HG03196 (cell line): ENCODE results near the gene MFAP3.
A peak's percentile ranks its signal among the peaks of the same experiment; 100 is the strongest.
"Not testable (repeated sequence)": the region's sequence is repeated elsewhere in the genome, so short reads cannot be mapped to it uniquely, and the experiment has no call there.

ENCODE experiments used
- ATAC-seq: cut with Tn5 transposase; IDR thresholded peaks from one replicate; pipeline ENCODE4 v1.9.1; 2021; ENCODE audit not compliant: unreplicated experiment

The MFAP3 gene

DNA sequence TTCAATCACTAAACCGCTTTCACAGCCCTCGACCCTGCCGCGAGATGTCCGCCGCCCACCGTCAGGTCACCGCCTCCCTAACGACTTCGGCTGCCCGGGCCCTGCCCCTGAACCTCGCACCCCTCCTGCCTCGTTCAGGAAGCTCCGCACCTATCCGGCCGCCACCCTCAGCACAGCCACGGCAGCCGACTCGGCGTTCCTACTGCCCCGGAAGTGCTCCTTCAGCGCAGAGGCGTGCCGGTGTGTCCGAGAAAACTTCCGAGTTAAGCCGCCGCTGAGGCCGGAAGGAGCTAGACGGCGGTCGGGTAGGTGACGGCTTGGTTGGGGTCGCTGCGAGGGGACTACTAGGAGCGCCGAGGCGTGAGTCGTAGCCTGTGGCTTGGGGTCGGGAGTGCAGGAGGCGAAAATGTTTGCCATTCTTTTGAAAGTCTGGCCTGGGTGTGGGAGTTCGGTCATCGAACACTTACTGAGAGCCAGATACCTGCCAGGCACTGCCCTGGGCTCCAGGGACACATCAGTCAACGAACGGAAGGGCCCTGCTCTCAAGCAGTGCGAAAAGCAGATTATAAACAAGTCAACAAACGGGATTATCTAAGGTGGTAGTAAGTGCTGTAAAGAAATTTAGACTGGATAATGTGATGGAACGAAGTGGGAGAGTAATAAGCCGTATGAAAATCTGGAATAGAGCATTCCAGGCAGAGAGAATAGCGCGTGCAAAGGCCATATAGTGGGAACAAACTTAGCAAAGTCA lies at the start of gene MFAP3, which contains the start of gene FAM114A2:
TSS of gene MFAP3 (plus strand) at position 261 of the 751 bp plus-strand sequence. CDS start 10,756 bp downstream, outside the sequence.
TSS of gene FAM114A2 (minus strand) at position 204 of the 751 bp plus-strand sequence. CDS start 3,957 bp downstream, outside the sequence.
- peak; percentile 99 for ATAC-seq

DNA sequence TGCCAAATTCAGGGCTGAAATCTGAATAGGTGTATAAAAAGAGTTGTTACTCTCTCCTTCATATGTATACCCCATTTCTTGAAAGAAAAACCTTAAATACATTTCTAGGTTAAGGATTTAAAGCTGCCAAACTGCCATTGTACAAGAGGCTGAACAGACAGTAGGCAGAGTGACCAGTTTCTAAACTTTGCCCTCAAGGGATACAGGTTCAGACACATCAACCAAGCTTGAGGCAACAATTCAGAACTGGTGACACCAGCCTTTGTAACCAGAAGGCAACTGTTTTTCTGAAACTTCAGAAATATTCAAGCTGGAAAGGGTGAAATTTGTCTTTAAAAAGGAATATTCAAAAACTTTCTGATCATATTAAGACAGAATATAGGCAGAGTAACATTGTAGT lies 47.6 kb upstream of the MFAP3 start:
- no peak for ATAC-seq

- ATAC-seq: no peak
Observed at GRCh38 chr5:153998010-153998409, 40.8 kb upstream of the MFAP3 start.

DNA sequence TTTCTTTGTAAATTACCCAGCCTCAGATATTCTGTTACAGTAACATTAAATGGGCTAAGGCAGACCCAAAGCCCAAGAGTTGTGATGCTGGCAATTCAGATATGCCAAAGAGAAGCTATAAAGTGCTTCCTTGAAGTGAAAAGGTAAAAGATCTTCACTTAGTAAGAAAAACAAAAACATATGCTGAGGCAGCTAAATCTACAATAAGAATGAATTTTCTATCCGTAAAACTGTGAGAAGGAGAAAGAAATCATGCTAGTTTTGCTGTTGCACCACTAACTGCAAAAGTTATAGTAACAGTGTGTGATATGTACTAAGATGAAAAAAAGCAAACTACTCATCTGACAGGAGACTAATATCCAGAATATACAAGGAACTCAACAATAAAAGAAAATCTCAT lies 40.0 kb upstream of the MFAP3 start:
- no peak for ATAC-seq

DNA sequence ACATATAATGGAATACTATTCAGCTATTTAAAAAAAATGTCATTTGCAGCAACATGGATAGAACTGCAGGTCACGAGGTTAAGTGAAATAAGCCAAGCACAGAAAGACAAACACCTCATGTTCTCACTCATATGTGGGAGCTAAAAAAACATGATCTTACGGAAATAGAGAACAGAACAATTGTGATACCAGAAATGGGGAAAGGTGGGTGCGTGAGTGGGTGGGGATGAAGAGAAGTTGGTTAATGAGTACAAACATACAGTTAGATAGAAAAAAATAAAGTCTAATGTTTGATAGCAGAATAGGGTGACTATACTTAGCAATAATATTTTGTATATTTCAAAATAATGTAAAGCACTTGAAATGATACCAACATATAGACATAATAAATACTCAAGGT lies 38.8 kb upstream of the MFAP3 start:
- no peak for ATAC-seq

DNA sequence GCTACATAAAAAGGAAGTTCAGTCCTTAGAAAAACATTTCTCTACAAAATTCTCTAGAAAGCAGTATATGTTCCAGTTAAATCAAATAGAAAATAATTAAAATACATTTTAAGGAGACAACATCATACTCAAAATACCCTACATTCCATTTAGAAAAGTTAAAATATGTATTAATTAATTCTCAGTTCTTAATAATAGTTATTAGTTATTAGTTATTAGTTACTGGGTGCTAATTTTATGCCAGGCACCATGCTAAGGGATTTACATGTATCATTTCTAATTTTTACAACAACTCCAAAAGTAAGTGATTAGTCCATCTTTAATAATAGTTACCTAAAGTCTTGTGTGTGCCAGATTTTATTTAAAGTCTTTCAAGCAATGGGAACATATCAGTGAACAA lies 38.1 kb upstream of the MFAP3 start:
- no peak for ATAC-seq

GRCh38 chr5:154002093-154002492 lies 36.7 kb upstream of the MFAP3 start:
- no peak for ATAC-seq

DNA sequence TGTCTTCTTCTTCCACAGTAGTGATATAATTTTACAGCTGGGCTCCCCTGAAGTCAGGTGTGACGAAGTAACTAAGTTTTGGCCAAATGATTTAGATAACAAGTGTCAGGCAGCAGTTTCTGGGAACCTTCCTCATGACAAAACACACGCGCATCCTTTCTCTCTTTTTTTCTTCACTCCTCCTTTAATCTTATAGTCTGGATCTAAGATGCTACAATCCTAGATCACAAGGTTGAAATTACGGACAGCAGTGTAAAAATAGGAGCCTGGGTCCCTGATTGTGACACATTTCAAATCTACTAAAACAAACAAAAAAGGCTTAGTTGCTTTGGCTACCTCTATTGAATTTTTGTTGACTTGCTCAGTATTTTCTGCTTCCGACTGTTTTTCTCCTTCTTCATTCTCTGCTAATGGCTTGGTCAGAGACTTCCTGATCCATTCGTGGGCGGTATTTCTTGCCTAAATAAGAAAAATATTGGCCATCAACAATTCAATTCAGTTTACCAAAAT lies 36.2 kb upstream of the MFAP3 start:
- ATAC-seq: no peak

GRCh38 chr5:154005648-154006047 lies 33.1 kb upstream of the MFAP3 start:
- ATAC-seq: no peak

DNA sequence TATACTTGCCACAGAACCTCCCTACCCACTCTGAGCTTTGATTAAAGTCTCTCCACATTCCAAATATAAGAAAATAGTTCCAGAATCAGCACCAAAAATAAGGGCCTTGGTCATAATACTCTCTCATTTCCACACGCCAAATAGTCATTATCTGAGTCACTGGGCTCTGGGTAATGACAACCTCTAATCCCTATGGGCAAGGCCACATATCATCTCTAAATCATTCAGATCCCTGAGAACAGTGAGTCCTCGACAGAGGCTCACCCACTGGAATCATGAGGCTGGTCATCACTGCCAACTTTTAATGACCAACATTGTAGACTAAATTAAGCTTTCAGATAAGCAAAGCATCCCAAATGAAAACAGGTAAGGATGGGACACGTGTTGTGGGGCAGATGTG lies 28.1 kb upstream of the MFAP3 start:
- no peak for ATAC-seq

DNA sequence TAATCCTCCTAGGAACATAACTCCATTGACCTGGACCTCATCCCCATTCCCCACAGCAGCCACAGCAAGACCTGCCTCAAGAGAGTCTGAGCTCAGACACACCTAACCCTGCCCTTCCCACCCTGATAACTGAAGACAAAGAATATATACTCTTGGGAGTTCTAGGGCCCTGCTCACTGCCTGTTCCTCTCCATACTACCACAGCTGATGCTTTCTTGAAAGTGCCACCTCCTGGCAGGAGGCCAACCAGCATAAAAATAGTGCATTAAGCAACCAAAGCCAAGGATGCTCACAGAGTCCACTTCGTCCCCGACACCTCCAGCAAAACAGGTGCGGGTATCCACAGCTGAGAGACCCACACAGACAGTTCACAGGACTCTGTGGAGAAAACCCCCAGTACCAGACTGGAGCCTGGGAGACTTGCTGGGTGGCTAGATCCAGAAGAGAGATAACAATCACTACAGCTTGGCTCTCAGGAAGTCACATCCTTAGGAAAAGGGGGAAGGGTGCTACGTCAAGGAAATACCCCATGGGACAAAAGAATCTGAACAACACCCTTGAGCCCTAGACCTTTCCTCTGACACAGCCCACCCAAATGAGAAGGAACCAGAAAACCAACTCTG lies 23.6 kb upstream of the MFAP3 start:
- no peak for ATAC-seq

DNA sequence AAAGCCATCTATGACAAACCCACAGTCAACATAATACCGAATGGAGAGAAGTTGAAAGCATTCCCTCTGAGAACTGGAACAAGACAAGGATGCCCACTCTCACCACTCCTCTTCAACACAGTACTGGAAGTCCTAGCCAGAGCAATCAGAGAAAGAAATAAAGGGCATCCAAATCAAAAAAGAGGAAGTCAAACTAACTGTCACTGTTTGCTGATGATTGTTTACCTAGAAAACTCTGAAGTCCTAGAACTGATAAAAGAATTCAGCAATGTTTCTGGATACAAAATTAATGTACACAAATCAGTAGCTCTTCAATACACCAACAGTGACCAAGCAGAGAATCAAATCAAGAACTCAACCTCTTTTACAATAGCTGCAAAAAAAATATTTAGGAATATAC lies 19.8 kb upstream of the MFAP3 start:
- ATAC-seq: not testable (repeated sequence)

- ATAC-seq: no peak
Observed at GRCh38 chr5:154025951-154026350, 12.8 kb upstream of the MFAP3 start.

DNA sequence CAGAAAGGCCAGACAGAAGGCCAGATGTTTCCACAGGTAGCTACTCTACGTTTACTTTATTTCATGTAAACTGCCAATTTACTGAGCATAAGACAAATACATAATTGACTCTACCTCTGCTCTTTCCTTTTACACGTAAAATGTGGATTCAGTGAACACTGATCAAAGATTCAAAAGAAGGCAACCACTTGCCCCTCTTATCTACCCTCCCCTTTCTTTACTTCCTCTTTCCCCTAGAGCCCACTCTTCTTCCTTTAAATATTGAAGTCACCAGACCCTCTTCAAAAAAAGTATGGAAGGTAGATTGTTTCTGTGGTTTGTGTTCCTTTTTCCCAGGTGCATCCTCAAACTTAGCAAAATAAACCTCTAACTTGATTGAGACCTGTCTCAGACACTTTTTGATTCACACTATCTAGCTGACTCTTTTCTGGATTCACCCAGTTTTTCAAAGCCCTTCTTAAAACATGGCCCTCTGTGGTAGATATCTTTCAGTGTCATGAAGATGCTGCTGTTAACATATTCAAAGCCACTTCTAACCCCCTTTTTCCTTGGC lies 6.8 kb upstream of the MFAP3 start:
- no peak for ATAC-seq

DNA sequence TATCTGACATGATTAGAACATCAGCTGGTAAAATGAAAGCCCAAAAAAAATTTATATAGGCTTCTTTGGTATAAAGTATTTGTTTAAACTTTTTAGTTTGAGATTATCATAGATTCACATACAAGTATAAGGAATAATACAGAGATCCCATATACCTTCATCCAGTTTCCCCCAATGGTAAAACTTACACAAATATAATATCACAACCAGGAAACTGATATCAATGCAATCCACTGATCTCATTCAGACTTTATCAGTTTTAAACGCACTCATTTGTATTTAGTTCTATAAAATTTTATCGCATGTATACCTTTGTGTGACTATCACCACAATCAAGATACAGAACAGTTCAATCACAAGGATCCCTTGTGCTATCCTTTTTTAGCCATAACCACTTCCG lies 3.8 kb upstream of the MFAP3 start:
- ATAC-seq: no peak

DNA sequence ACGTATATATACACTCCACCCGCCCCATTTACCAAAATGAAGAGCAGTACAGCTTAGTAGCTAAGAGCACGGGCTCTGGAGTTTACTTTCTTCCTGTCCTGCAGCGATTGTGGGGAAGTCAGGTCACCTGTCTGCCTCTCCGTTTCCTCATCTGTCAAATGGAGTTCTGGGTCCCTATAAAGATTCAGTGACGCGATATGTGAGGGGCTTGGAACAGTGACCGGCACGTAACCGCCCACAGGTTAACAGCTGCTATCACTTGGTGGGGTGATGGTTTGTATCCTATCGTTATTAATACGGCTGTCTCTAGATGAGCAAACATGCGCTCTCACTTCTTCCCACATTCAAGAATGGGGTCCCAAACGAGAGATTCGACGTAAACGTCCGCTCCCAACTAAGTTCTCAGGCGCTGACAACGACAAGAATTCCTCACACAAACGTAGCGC lies 483 bp upstream of the MFAP3 start:
- ATAC-seq: peak; percentile 43

- ATAC-seq: no peak
Observed at GRCh38 chr5:154039458-154039829, 677 bp downstream of the MFAP3 start.

GRCh38 chr5:154042766-154043165 lies 4.0 kb downstream of the MFAP3 start:
- no peak for ATAC-seq

DNA sequence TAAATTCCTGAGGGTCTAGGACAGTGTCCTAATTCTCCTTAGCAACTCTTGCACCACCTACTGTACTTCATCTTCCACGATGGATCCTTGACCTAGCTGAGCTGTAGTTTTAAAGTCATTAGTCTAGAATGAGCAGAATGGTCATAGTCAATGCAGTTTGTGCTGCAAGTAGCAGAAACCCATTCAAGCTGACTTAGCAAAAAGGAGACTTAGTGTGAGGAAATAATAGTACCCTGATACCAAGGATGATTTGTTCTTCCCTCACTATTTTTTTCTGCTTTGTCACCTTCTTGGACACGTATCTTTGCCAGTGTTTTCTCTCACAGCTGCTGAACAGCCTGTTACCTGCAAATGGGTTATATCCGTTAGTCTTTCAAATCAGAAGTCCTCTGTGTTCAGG lies 5.3 kb downstream of the MFAP3 start:
- ATAC-seq: no peak

- no peak for ATAC-seq
Observed at GRCh38 chr5:154044581-154044980, 5.8 kb downstream of the MFAP3 start.

- ATAC-seq: no peak
Observed at GRCh38 chr5:154046486-154046885, 7.7 kb downstream of the MFAP3 start.

DNA sequence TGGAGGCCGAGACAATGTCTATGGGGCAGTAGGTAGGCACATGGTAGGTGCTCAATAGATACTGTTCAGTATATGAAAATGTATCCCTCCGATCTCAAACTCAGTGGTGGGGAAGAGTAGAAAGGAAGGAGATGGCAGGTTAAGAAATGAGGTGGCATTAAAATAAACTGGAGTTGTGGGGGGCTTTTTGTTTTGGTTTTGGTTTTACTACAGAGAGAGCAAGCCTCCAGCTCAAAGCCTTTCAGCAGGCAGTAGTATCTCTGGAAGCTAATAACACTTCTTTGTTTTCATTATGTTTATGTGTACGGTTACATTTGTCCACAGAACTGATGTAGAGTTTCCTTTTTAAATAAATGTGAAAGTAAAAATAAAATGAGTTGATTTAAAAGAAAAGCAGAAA lies 8.6 kb downstream of the MFAP3 start:
- ATAC-seq: no peak
